AG10803 (cell line): ENCODE data around the gene B3GALNT2.

Experiments
- DNase-seq: peaks from one replicate; pipeline ENCODE4 v3.0.0; 2010; ENCODE audit warnings: low read depth
- H3K4me3 ChIP-seq: 2 replicates; pipeline ENCODE4 v1.5.1; 2011; ENCODE audit warnings: mild to moderate bottlenecking, low read length, control low read depth
- TF ChIP-seq, protein P1 (sequence below): conservative IDR thresholded peaks from 2 replicates; pipeline ENCODE4 v1.5.1; 2011; ENCODE audit warnings: mild to moderate bottlenecking, low read length, control low read depth, inconsistent platforms

The B3GALNT2 gene

DNA sequence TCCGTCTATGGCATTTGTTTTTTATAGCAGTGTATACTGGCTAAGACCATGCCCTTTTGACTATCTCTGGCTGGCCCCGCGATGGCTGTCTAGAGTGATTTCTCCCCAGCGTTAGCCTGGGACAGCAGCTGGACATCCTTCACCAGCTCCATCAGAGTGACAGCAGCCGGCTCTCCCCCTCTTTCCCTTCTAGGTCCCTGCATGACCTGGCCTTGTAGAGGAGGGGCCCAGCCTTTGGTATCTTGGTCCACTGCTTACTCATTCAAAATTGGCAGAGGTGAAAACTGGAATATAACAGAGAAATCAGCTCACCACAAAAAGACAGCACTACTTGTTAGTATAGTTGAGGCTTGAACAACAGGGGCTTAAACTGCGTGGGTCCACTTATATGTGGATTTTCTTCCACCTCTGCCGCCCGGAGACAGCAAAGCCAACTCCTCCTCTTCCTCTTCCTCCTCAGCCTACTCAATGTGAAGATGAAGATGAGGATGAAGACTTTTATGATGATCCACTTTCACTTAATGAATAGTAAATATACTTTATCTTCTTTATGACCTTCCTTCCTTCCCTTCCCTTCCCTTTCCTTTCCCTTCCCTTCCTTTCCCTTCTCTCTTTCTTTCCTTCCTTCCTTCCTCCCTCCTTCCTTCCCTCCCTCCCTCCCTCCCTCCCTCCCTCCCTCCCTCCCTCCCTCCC, 29.4 kb upstream of the B3GALNT2 start:
- DNase-seq: no peak
- TF ChIP-seq, protein P1, sequence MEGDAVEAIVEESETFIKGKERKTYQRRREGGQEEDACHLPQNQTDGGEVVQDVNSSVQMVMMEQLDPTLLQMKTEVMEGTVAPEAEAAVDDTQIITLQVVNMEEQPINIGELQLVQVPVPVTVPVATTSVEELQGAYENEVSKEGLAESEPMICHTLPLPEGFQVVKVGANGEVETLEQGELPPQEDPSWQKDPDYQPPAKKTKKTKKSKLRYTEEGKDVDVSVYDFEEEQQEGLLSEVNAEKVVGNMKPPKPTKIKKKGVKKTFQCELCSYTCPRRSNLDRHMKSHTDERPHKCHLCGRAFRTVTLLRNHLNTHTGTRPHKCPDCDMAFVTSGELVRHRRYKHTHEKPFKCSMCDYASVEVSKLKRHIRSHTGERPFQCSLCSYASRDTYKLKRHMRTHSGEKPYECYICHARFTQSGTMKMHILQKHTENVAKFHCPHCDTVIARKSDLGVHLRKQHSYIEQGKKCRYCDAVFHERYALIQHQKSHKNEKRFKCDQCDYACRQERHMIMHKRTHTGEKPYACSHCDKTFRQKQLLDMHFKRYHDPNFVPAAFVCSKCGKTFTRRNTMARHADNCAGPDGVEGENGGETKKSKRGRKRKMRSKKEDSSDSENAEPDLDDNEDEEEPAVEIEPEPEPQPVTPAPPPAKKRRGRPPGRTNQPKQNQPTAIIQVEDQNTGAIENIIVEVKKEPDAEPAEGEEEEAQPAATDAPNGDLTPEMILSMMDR: no peak
- no peak overlapping the region for H3K4me3 ChIP-seq

DNA sequence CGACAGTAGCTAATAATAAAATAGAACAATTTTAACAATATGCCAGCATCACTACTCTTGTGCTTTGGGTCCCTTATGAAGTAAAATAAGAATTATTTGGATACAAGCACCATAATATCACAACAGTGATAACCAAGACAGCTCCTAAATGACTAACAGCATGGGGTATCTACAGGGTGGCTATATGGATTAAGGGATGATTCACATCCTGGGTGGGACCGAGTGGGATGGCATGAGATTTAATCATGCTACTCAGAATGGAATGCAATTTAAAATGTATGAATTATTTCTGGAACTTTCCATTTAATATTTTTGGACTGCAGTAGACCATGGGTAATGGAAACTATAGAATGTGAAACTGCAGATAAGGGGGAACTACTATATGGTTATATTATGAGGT, 28.1 kb upstream of the B3GALNT2 start:
- no peak overlapping the region for H3K4me3 ChIP-seq
- DNase-seq: peak; percentile 44
- TF ChIP-seq, protein P1: no peak

DNA sequence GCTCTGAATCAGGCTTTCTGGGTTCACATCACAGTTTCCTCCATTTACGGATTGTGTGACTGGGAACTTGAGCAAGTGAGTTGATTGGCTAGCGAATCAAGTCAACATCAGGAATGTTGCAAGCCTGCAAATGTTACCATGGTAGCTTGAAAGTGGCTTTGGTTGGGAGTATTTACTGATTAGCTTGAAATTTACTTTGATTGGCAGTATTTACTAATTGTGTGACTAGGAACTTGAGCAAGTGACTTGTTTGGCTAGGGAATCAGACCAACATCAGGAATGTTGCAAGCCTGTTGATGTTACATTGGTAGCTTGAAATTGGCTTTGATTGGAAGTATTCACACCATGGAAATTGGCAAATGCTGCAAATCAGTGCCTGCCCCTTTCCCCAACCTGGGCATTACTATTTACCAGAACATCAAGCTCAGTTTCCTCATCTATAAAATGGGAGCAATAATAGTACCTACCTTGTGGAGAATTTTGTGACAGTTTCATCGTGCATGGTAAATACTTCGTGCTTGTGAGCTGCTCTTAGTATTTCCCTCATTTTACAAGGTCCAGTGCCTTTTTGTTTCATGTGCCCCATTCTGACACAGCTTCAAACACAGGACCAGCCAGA, 23.1 kb upstream of the B3GALNT2 start:
- peak; percentile 39 for DNase-seq
- TF ChIP-seq, protein P1: no peak
- no peak overlapping the region for H3K4me3 ChIP-seq

DNA sequence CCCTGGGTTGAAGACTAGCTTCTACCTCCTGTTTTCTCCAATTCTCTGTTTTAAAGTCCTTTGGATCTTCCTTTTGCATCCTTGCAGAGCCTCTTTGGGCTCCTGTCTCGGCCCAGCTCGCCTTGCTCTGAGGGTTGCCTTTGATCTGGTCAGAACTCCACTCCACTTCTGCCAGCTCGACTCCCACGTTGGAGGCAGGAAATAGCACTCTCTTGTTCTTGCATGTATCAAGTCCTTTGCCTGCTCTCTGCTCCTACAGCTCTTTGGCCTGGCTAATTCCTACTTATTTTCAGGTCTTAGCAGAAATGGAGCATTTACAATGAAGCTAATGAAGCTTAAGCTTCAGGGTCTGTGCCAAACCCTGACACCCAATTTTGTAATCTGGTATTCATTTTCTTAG, 21.1 kb upstream of the B3GALNT2 start:
- H3K4me3 ChIP-seq: no peak overlapping the region
- no peak for DNase-seq
- TF ChIP-seq, protein P1: no peak

DNA sequence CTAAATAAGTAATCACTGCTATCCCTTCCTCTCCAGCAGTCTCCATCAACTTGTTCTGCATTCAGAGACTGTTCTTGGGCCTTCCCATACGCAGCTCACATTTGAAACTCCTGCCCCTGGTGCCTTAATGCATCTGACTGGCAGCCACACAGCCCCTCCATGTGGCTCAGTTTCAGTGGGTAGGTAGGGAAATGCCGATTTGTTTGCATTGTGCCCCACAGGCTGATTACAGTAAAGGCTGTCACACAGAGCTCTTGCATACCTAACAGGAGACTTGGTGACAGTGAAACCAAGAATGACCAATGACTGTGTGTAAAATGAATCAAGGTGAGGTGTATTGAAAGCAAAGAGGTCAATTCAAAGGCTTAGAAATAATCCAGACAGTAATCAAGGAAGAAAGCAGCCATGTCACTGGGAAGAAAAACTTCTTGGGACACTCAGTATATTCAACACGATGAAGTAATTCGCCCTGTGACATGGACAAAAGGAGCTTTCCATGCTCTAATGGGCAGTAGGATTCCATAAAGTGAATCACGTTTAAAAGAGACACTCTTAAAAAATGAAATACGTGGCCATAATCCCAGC, 12.7 kb upstream of the B3GALNT2 start:
- TF ChIP-seq, protein P1: no peak
- H3K4me3 ChIP-seq: no peak overlapping the region
- no peak for DNase-seq

DNA sequence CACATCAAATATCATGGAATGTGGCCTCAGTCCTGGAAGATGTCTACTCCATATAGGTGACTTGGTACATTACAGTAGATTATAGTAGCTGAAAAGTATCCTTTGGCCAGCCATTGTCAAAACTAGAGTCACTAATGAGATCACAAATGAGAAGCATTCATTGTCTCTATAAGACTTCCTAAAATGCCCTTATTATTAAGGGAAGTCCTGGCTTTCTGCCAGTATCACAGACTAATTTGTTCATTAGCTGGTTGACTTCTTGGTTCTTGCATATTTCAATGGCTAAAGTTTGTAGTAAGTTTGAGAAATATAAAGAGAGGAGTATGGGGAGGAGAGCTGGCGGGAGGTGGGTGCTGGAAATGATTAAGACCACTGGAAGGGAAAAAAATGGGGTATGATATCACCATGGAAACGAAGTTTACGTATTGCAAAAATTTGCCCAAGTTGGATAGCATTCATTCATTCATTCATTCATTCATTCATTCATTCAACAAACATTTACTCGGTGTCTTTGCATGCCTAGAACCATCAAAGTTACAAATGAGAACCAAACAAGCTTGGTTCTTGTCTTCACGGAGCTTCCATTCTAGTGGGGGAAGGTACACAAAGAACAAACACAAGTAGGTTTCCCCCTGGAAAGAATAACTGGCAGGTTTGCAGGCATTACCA, 11.7 kb upstream of the B3GALNT2 start:
- TF ChIP-seq, protein P1: no peak
- H3K4me3 ChIP-seq: no peak overlapping the region
- DNase-seq: no peak
